ENCODE data around the gene SH3TC2.

GRCh38 chr5:149069711-149070110 lies 6.8 kb upstream of the SH3TC2 start:
- TF ChIP-seq, protein P1, sequence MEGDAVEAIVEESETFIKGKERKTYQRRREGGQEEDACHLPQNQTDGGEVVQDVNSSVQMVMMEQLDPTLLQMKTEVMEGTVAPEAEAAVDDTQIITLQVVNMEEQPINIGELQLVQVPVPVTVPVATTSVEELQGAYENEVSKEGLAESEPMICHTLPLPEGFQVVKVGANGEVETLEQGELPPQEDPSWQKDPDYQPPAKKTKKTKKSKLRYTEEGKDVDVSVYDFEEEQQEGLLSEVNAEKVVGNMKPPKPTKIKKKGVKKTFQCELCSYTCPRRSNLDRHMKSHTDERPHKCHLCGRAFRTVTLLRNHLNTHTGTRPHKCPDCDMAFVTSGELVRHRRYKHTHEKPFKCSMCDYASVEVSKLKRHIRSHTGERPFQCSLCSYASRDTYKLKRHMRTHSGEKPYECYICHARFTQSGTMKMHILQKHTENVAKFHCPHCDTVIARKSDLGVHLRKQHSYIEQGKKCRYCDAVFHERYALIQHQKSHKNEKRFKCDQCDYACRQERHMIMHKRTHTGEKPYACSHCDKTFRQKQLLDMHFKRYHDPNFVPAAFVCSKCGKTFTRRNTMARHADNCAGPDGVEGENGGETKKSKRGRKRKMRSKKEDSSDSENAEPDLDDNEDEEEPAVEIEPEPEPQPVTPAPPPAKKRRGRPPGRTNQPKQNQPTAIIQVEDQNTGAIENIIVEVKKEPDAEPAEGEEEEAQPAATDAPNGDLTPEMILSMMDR (optimal IDR thresholded peaks at IDR 0.05 in 1 of 3, IDR thresholded peaks at IDR 0.05 in 1 of 3, conservative IDR thresholded peaks at IDR 0.05 in 1 of 3; ENCODE audit: extremely low read depth in 1 of 3, insufficient read depth in 2 of 3, low read length in 3 of 3): no peak
- TF ChIP-seq EZH2 (IDR thresholded peaks at IDR 0.05; ENCODE audit: low read length): no peak

Measured in keratinocyte (primary cell).